Karpas-422 (cell line): ENCODE data around the gene RAD51B. TPM values are rescaled to one million over a fixed set of nuclear protein-coding genes. Genes with fewer than 3 reads are reported as not detected.
"Not testable (repeated sequence)": the region's sequence is repeated elsewhere in the genome, so short reads cannot be mapped to it uniquely, and the experiment has no call there.

Experiments used
- DNase-seq: peaks from one replicate; pipeline ENCODE4 v3.0.0-alpha.2; 2015
- H2AFZ ChIP-seq: fragments of 200-600 bp; sonication (generic); 2 replicates; pipeline ENCODE4 v1.6.1; 2014; ENCODE audit warnings: antibody characterized with exemption, low read length, mixed read lengths
- H3K27ac ChIP-seq: fragments of 200-600 bp; sonication (generic); 2 replicates; pipeline ENCODE4 v1.5.1; 2014; ENCODE audit warnings: mild to moderate bottlenecking, low read length, moderate library complexity
- H3K27me3 ChIP-seq: fragments of 200-600 bp; sonication (generic); 2 replicates; pipeline ENCODE4 v1.6.1; 2014; ENCODE audit warnings: low read length, mixed read lengths
- H3K36me3 ChIP-seq: fragments of 200-600 bp; sonication (generic); 2 replicates; pipeline ENCODE4 v1.6.1; 2014; ENCODE audit warnings: low read length, mixed read lengths; ENCODE audit not compliant: insufficient read depth
- H3K4me1 ChIP-seq: fragments of 200-600 bp; sonication (generic); 2 replicates; pipeline ENCODE4 v1.6.1; 2014; ENCODE audit warnings: mild to moderate bottlenecking, low read length, mixed read lengths
- H3K4me2 ChIP-seq: fragments of 200-600 bp; sonication (generic); 2 replicates; pipeline ENCODE4 v1.6.1; 2014; ENCODE audit warnings: low read length, low read depth, mild to moderate bottlenecking; ENCODE audit not compliant: poor library complexity, severe bottlenecking
- H3K4me3 ChIP-seq: fragments of 200-600 bp; sonication (generic); 2 replicates; pipeline ENCODE4 v1.5.1; 2014; ENCODE audit warnings: mild to moderate bottlenecking, antibody characterized with exemption, low read length, mixed read lengths
- H3K79me2 ChIP-seq: fragments of 200-600 bp; sonication (generic); 2 replicates; pipeline ENCODE4 v1.6.1; 2014; ENCODE audit warnings: mild to moderate bottlenecking, low read length, mixed read lengths
- H3K9ac ChIP-seq: fragments of 200-600 bp; sonication (generic); 2 replicates; pipeline ENCODE4 v1.6.0; 2014; ENCODE audit warnings: low read length
- H3K9me2 ChIP-seq: fragments of 200-600 bp; sonication (generic), shearing (Covaris generic); replicated peaks from 2 replicates; pipeline ENCODE4 v1.6.0; 2014; ENCODE audit warnings: mild to moderate bottlenecking, low read length, moderate library complexity; ENCODE audit not compliant: insufficient read depth
- H3K9me3 ChIP-seq: fragments of 300-700, 200-600 bp; sonication (generic); 2 replicates; pipeline ENCODE4 v1.6.1; 2014; ENCODE audit warnings: low read length, mixed read lengths
- H4K20me1 ChIP-seq: fragments of 200-600 bp; sonication (generic); 2 replicates; pipeline ENCODE4 v1.6.1; 2014; ENCODE audit warnings: mild to moderate bottlenecking, antibody characterized with exemption, low read length, low read depth; ENCODE audit not compliant: insufficient read depth
- total RNA-seq: library from RNA; depleted of rRNA; stranded (reverse); fragments of >200 nt; shearing (Covaris generic); gene quantifications from 2 replicates; pipeline ENCODE4 v1.2.3, GENCODE V29; 2014; ENCODE audit warnings: low replicate concordance

Gene RAD51B
- total RNA-seq, 1 experiment from 2014 or later: 107 TPM

DNA sequence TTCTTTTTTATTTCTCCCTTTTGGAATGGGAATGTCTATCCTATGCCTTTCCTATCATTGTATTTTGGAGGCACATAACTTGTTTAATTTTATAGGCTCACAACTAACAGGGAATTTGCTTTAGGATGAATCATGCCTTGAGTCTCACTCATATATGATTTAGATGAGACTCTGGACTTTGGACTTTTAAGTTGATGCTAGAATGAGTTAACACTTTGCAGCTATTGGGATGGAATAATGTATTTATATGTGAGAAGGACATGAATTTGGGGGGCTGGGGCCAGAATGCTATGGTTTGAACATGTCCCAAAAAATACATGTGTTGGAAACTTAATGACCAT is 607.9 kb downstream of the RAD51B start:
- Histone ChIP-seq H3K27ac (no peak overlapping the region), H3K36me3 (no peaks in the 10 kb centered on the region), H3K4me2 (no peak overlapping the region), H4K20me1 (no peaks in the 10 kb centered on the region), H3K4me3 (no peak overlapping the region), H3K9me2 (no peaks in the 10 kb centered on the region), H3K9me3 (no peaks in the 10 kb centered on the region), H2AFZ (no peak overlapping the region), H3K9ac (no peak overlapping the region), H3K4me1 (no peaks in the 10 kb centered on the region), H3K79me2 (no peaks in the 10 kb centered on the region), H3K27me3 (no peaks in the 10 kb centered on the region)
- DNase-seq: no peak

DNA sequence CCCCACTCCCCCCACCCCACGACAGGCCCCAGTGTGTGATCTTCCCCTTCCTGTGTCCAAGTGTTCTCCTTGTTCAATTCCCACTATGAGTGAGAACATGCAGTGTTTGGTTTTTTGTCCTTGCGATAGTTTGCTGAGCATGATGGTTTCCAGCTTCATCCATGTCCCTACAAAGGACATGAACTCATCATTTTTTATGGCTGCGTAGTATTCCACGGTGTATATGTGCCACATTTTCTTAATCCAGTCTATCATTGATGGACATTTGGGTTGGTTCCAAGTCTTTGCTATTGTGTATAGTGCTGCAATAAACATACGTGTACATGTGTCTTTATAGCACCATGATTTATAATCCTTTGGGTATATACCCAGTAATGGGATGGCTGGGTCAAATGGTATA is 609.3 kb downstream of the RAD51B start:
- not testable (repeated sequence) for H3K4me1 ChIP-seq, DNase-seq, H3K27ac ChIP-seq, H2AFZ ChIP-seq, H3K4me2 ChIP-seq, H3K79me2 ChIP-seq, H3K27me3 ChIP-seq, H4K20me1 ChIP-seq, H3K9me2 ChIP-seq, H3K9me3 ChIP-seq, H3K4me3 ChIP-seq, H3K36me3 ChIP-seq, H3K9ac ChIP-seq

DNA sequence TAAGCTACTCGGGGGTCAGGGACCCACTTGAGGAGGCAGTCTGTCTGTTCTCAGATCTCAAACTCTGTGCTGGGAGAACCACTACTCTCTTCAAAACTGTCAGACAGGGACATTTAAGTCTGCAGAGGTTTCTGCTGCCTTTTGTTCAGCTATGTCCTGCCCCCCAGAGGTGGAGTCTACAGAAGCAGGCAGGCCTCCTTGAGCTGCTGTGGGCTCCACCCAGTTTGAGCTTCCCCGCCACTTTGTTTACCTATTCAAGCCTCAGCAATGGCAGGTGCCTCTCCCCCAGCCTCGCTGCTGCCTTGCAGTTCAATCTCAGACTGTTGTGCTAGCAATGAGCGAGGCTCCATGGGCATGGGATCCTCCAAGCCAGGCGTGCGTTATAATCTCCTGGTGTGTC is 614.6 kb downstream of the RAD51B start:
- H3K4me3 ChIP-seq, DNase-seq, H3K79me2 ChIP-seq, H3K27me3 ChIP-seq, H3K9me3 ChIP-seq, H4K20me1 ChIP-seq, H2AFZ ChIP-seq, H3K9ac ChIP-seq, H3K4me1 ChIP-seq, H3K4me2 ChIP-seq, H3K27ac ChIP-seq, H3K36me3 ChIP-seq, H3K9me2 ChIP-seq: not testable (repeated sequence)

DNA sequence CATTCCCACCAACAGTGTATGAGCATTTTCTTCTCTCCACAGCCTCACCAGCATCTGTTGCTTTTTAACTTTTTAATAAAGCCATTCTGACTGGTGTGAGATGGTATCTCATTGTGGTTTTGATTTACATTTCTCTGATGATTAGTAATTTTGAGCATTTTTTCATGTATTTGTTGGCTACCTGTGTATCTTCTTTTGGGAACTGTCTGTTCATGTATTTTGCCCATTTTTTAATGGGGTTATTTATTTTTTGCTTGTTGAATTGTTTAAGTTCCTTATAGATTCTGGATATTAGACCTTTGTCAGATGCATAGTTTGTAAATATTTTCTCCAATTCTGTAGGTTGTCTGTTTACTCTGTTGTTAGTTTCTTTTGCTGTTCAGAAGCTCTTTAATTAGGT is 616.1 kb downstream of the RAD51B start:
- not testable (repeated sequence) for H3K4me3 ChIP-seq, H3K9me2 ChIP-seq

DNA sequence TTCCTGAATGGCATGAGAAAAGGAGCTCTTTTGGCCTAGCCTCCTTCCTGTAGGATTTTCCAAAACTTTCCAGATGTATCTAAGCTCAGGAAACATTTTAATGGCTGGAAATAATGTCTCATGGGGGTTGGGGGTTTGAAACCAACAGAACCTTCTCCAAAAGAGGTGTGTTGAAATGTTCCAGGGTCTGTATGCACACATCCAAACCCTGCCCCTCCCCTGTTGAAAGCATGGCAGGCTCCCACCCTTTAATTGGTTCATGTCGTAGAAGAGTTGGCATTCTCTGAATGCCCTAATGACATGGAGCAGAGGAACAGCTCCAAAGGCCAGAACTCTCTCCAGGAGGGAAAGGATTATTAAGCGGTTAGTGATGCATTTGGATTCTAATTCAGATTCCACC is 620.1 kb downstream of the RAD51B start:
- Histone ChIP-seq H3K36me3 (no peaks in the 10 kb centered on the region), H3K9ac (no peak overlapping the region), H3K4me3 (no peak overlapping the region), H3K4me1 (no peaks in the 10 kb centered on the region), H3K4me2 (no peak overlapping the region), H3K27ac (no peak overlapping the region), H2AFZ (no peak overlapping the region), H3K9me3 (no peaks in the 10 kb centered on the region), H3K9me2 (no peaks in the 10 kb centered on the region), H4K20me1 (no peaks in the 10 kb centered on the region), H3K27me3 (no peaks in the 10 kb centered on the region), H3K79me2 (no peaks in the 10 kb centered on the region)
- no peak for DNase-seq

More for the DNA sequence above, 616.1 kb downstream of the RAD51B start:
- not testable (repeated sequence) for H3K9ac ChIP-seq, H3K9me3 ChIP-seq, DNase-seq, H3K36me3 ChIP-seq, H4K20me1 ChIP-seq, H3K27ac ChIP-seq, H3K4me1 ChIP-seq, H3K79me2 ChIP-seq, H3K4me2 ChIP-seq, H2AFZ ChIP-seq, H3K27me3 ChIP-seq

DNA sequence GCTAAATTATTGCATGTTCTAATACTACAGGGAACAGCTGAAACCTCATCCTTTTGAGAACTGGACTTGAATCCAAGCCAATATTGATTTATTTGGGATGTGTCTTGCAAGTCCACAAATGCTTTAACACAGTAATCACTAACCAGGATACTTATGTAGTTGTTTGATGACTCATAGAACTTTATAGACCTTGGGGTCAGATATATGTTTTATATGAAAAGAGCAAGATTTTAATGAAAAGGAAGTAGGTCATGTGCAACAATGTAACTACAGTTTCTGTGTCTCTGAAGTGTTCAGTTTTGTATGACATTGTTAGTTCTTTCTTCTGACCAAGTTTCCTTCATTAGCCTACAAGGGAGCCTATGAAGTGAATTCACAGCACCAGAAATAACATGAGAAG is 621.2 kb downstream of the RAD51B start:
- Histone ChIP-seq H2AFZ (no peak overlapping the region), H3K79me2 (no peaks in the 10 kb centered on the region), H3K4me3 (no peak overlapping the region), H3K9ac (no peak overlapping the region), H3K36me3 (no peaks in the 10 kb centered on the region), H3K4me2 (no peak overlapping the region), H3K27ac (no peak overlapping the region), H3K9me3 (no peaks in the 10 kb centered on the region), H3K4me1 (no peaks in the 10 kb centered on the region), H3K27me3 (no peaks in the 10 kb centered on the region), H4K20me1 (no peaks in the 10 kb centered on the region), H3K9me2 (no peaks in the 10 kb centered on the region)
- DNase-seq: no peak

DNA sequence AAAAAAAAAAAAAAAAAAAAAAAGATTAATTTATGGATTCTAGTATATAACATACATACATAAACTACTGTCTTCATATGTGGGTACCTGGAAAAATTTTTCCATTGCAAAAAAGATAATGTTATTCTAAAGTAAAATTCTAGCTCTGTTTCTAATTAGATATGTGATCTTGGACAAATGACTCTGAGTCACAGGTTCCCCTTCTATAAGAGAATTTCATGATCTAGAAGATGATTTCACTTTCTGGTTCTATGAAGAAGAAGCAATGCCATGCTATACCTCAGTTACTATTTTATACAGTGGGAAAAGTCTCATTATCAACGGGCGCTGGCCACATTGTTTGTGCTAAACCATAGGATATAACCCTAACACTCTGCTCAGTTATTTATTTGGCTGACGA is 622.0 kb downstream of the RAD51B start:
- Histone ChIP-seq H3K4me3 (no peak overlapping the region), H4K20me1 (no peaks in the 10 kb centered on the region), H3K4me1 (no peaks in the 10 kb centered on the region), H3K36me3 (no peaks in the 10 kb centered on the region), H3K9ac (no peak overlapping the region), H3K27ac (no peak overlapping the region), H3K9me2 (no peaks in the 10 kb centered on the region), H3K79me2 (no peaks in the 10 kb centered on the region), H2AFZ (no peak overlapping the region), H3K27me3 (no peaks in the 10 kb centered on the region), H3K9me3 (no peaks in the 10 kb centered on the region), H3K4me2 (no peak overlapping the region)
- no peak for DNase-seq

DNA sequence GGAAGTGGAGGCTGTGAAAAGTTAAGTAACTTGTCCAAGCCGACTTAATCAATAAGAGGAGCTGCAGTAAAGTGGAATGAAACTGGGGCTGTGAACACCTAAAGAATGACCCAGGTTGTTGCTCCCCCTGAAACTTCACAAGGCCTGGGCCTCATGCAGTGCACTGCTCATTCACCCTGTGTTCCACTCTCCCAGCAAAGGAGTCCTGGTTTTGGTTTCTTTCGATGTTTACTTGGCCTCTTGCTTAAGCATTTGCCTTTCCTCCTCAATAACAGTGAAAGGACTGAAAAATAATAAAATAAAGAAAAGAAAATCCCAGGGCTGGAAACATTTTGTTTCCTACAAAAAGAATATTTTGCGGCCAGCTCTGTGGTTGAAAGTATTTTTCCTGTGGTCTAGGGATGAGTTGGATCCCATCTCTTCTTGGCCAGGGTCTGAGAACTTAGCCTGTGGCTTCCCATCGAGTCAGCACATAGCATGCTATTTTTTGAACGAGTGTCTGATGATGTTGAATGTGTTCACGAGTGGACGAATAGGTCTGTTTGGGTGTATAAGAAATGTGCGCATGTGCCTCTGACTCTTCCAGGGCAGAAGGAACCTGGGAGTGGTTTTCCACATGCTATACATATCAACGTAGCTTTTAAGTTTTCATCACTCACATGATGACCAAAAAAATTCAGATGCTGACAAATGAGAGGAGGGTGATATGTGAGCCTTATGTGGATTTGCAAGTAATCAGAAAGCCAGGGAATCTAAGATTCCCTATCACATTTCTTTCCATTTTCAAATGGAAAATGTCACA is 623.5 kb downstream of the RAD51B start:
- no peaks in the 10 kb centered on the region for H3K9me2 ChIP-seq

More for the DNA sequence above, 623.5 kb downstream of the RAD51B start:
- no peak for DNase-seq
- Histone ChIP-seq H3K27me3 (no peaks in the 10 kb centered on the region), H3K4me1 (no peaks in the 10 kb centered on the region), H2AFZ (no peak overlapping the region), H3K4me3 (no peak overlapping the region), H3K9me3 (no peaks in the 10 kb centered on the region), H3K9ac (no peak overlapping the region), H4K20me1 (no peaks in the 10 kb centered on the region), H3K4me2 (no peak overlapping the region), H3K27ac (no peak overlapping the region), H3K79me2 (no peaks in the 10 kb centered on the region), H3K36me3 (no peaks in the 10 kb centered on the region)
